HG03159 (cell line): ENCODE data around the gene RUNDC1.

ENCODE experiments used
- ATAC-seq: cut with Tn5 transposase; IDR thresholded peaks from one replicate; pipeline ENCODE4 v1.9.1; 2021; ENCODE audit warnings: mild to moderate bottlenecking, moderate library complexity; ENCODE audit not compliant: unreplicated experiment

Gene RUNDC1

GRCh38 chr17:43018008-43018853, 37.9 kb downstream of the RUNDC1 start:
- ATAC-seq = no peak

- ATAC-seq = no peak
These were observed 38.6 kb downstream of the RUNDC1 start for GRCh38 chr17:43018932-43019331.

GRCh38 chr17:43019418-43019817, 39.1 kb downstream of the RUNDC1 start:
- no peak for ATAC-seq

GRCh38 chr17:43020030-43020621, 39.8 kb downstream of the RUNDC1 start:
- no peak for ATAC-seq

- ATAC-seq = no peak
These were observed 40.7 kb downstream of the RUNDC1 start for GRCh38 chr17:43020789-43021740.

GRCh38 chr17:43021741-43022512, 41.6 kb downstream of the RUNDC1 start, which contains the start of gene VAT1:
TSS of gene VAT1 (minus strand) at chr17:43022385. CDS start at chr17:43022322, 63 bp downstream.
- ATAC-seq = no peak

- ATAC-seq = no peak
These were observed 44.3 kb downstream of the RUNDC1 start, which contains the start of gene RND2 for GRCh38 chr17:43024407-43025289. TSS of gene RND2 (plus strand) at chr17:43025231. CDS start at chr17:43025348, 117 bp downstream.

- ATAC-seq = no peak
These were observed 44.9 kb downstream of the RUNDC1 start for GRCh38 chr17:43025290-43025657.

GRCh38 chr17:43025766-43026537, 45.6 kb downstream of the RUNDC1 start:
- ATAC-seq = no peak

GRCh38 chr17:43026595-43026994, 46.2 kb downstream of the RUNDC1 start:
- ATAC-seq = no peak

GRCh38 chr17:43027091-43028032, 47.0 kb downstream of the RUNDC1 start:
- no peak for ATAC-seq

- no peak for ATAC-seq
These were observed 48.0 kb downstream of the RUNDC1 start for GRCh38 chr17:43028221-43028861.

GRCh38 chr17:43030137-43030767, 49.9 kb downstream of the RUNDC1 start:
- ATAC-seq = no peak

- ATAC-seq = no peak
These were observed 51.3 kb downstream of the RUNDC1 start for GRCh38 chr17:43031666-43032065.

- no peak for ATAC-seq
These were observed 53.9 kb downstream of the RUNDC1 start for GRCh38 chr17:43033948-43034881.
